ENCODE results near the gene ARSG.
"Not testable (repeated sequence)": the region's sequence is repeated elsewhere in the genome, so short reads cannot be mapped to it uniquely, and the experiment has no call there.

The ARSG gene

DNA sequence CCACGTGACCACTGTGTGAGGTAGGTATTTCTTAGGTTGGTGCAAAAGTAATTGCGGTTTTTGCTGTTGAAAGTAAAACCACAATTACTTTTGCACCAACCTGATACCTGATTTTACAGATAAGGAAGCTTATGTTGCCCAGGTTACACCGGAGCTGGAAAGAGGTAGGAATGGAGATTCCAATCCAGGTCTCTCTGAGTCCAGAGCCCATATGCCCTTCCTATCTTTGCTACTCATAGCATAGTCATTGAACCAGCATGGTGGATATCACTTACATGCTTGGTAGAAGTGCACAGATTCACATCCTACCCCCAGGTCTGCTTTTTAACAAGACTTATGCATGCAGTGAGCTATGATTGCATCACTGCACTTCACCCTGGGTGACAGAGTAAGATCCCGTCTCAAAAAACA is 61.8 kb downstream of the ARSG start:
- TF ChIP-seq, protein P1, sequence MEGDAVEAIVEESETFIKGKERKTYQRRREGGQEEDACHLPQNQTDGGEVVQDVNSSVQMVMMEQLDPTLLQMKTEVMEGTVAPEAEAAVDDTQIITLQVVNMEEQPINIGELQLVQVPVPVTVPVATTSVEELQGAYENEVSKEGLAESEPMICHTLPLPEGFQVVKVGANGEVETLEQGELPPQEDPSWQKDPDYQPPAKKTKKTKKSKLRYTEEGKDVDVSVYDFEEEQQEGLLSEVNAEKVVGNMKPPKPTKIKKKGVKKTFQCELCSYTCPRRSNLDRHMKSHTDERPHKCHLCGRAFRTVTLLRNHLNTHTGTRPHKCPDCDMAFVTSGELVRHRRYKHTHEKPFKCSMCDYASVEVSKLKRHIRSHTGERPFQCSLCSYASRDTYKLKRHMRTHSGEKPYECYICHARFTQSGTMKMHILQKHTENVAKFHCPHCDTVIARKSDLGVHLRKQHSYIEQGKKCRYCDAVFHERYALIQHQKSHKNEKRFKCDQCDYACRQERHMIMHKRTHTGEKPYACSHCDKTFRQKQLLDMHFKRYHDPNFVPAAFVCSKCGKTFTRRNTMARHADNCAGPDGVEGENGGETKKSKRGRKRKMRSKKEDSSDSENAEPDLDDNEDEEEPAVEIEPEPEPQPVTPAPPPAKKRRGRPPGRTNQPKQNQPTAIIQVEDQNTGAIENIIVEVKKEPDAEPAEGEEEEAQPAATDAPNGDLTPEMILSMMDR (IDR thresholded peaks at IDR 0.05; ENCODE audit: low read depth, low read length, poor library complexity, severe bottlenecking), result no peak
- no peak for TF ChIP-seq EZH2phosphoT487 (IDR thresholded peaks at IDR 0.05; ENCODE audit: borderline replicate concordance, low read length)
- no peaks in the 10 kb centered on the region for H3K9me2 ChIP-seq (replicated peaks; ENCODE audit: control insufficient read depth, low read length)
- no peaks in the 10 kb centered on the region for H3K9me3 ChIP-seq (ENCODE audit: control insufficient read depth, insufficient read depth, low read length)
- no peaks in the 10 kb centered on the region for H4K20me1 ChIP-seq (ENCODE audit: control insufficient read depth, insufficient read depth, low read depth, low read length)
- H3K4me2 ChIP-seq (ENCODE audit: low read length), result no peak overlapping the region
- no peak overlapping the region for H3K27ac ChIP-seq (ENCODE audit: low read depth, low read length)
- H3K36me3 ChIP-seq (ENCODE audit: control insufficient read depth, low read length), result no peaks in the 10 kb centered on the region
- H3K27me3 ChIP-seq (ENCODE audit: control insufficient read depth, low read length), result no peaks in the 10 kb centered on the region
- no peaks in the 10 kb centered on the region for H3F3A ChIP-seq (ENCODE audit: control insufficient read depth, insufficient read depth)
- peaks cover 13% of the 10 kb centered on the region for H3K4me1 ChIP-seq (ENCODE audit: control insufficient read depth, low read length)
- no peak overlapping the region for H3K4me3 ChIP-seq (ENCODE audit: low read length)
- H3K79me2 ChIP-seq (ENCODE audit: control insufficient read depth, low read length), result no peaks in the 10 kb centered on the region

DNA sequence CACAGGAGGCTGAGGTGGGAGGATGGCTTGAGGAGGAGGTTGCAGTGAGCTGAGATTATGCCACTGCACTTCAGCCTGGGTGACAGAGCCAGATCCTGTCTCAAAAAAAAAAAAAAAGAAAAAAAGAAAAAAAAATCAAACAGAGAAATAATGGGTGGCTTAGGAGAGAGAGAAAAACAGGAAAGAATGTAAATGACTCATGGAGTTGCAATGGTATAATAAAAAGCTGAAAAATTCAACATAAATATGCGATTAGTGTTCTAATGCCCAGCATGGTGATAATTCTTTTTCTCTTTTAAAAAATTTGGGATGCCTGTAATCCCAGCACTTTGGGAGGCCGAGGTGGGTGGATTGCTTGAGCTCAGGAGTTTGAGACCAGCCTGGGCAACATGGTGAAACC is 63.0 kb downstream of the ARSG start:
- H3K4me3 ChIP-seq (ENCODE audit: low read length); H3K79me2 ChIP-seq (ENCODE audit: control insufficient read depth, low read length); H3K9me2 ChIP-seq (replicated peaks; ENCODE audit: control insufficient read depth, low read length); H4K20me1 ChIP-seq (ENCODE audit: control insufficient read depth, insufficient read depth, low read depth, low read length); H3K27me3 ChIP-seq (ENCODE audit: control insufficient read depth, low read length); H3K36me3 ChIP-seq (ENCODE audit: control insufficient read depth, low read length); H3K9me3 ChIP-seq (ENCODE audit: control insufficient read depth, insufficient read depth, low read length); H3K27ac ChIP-seq (ENCODE audit: low read depth, low read length); H3K4me2 ChIP-seq (ENCODE audit: low read length); H3F3A ChIP-seq (ENCODE audit: control insufficient read depth, insufficient read depth): not testable (repeated sequence)
- peaks cover 13% of the 10 kb centered on the region for H3K4me1 ChIP-seq (ENCODE audit: control insufficient read depth, low read length)

DNA sequence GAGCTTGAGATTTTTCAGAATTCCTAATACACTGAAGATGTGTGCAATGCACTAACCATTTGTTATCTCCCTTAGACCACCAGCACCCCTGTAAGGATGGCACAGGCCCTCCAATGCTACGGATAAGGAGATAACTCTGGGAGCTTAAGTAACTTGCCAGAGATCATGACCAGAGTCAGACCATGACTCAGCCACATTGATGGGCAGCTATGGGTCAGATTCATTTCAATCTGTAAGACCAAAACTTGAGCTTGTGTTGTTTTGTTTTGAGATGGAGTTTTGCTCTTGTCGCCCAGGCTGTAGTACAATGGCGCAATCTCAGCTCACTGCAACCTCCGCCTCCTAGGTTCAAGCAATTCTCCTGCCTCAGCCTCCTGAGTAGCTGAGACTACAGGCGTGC is 63.8 kb downstream of the ARSG start:
- H3F3A ChIP-seq (ENCODE audit: control insufficient read depth, insufficient read depth); H3K27me3 ChIP-seq (ENCODE audit: control insufficient read depth, low read length); H3K4me2 ChIP-seq (ENCODE audit: low read length); H4K20me1 ChIP-seq (ENCODE audit: control insufficient read depth, insufficient read depth, low read depth, low read length); H3K9me3 ChIP-seq (ENCODE audit: control insufficient read depth, insufficient read depth, low read length); H3K79me2 ChIP-seq (ENCODE audit: control insufficient read depth, low read length); H3K36me3 ChIP-seq (ENCODE audit: control insufficient read depth, low read length); H3K27ac ChIP-seq (ENCODE audit: low read depth, low read length); H3K4me3 ChIP-seq (ENCODE audit: low read length); H3K9me2 ChIP-seq (replicated peaks; ENCODE audit: control insufficient read depth, low read length): not testable (repeated sequence)
- H3K4me1 ChIP-seq (ENCODE audit: control insufficient read depth, low read length), result peaks cover 13% of the 10 kb centered on the region

DNA sequence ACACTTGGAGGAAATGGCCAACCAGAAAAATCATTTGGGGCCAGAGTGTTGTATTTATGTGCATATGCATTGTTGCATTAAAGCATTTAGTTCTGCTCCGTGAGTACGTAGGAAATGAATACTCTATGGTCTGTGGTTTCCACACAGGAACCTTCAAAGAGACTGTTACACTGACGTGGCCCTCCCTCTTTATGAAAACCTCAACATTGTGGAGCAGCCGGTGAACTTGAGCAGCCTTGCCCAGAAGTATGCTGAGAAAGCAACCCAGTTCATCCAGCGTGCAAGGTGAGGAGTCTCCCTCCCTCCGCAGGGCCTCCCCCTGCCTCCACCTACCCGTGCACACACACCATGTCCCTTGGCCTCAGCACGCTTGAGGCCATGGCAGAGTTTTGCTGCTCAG is 65.2 kb downstream of the ARSG start:
- no peaks in the 10 kb centered on the region for H3F3A ChIP-seq (ENCODE audit: control insufficient read depth, insufficient read depth)
- H3K36me3 ChIP-seq (ENCODE audit: control insufficient read depth, low read length), result no peaks in the 10 kb centered on the region
- H3K4me1 ChIP-seq (ENCODE audit: control insufficient read depth, low read length), result peaks cover 13% of the 10 kb centered on the region
- H3K4me2 ChIP-seq (ENCODE audit: low read length), result peak overlapping the region; percentile 57
- H3K27me3 ChIP-seq (ENCODE audit: control insufficient read depth, low read length), result no peaks in the 10 kb centered on the region
- 0 out of 2 replicates have a peak overlapping the region, but pooled peaks have one; percentile 7 for H3K27ac ChIP-seq (ENCODE audit: low read depth, low read length)
- H3K4me3 ChIP-seq (ENCODE audit: low read length), result peak overlapping the region; percentile 25; the same call in 1 of the 2 replicates
- no peaks in the 10 kb centered on the region for H4K20me1 ChIP-seq (ENCODE audit: control insufficient read depth, insufficient read depth, low read depth, low read length)
- H3K9me3 ChIP-seq (ENCODE audit: control insufficient read depth, insufficient read depth, low read length), result no peaks in the 10 kb centered on the region
- H3K79me2 ChIP-seq (ENCODE audit: control insufficient read depth, low read length), result no peaks in the 10 kb centered on the region
- TF ChIP-seq, protein P1 (IDR thresholded peaks at IDR 0.05; ENCODE audit: low read depth, low read length, poor library complexity, severe bottlenecking), result no peak
- TF ChIP-seq EZH2phosphoT487 (IDR thresholded peaks at IDR 0.05; ENCODE audit: borderline replicate concordance, low read length), result no peak
- H3K9me2 ChIP-seq (replicated peaks; ENCODE audit: control insufficient read depth, low read length), result no peaks in the 10 kb centered on the region
